GM18520 (cell line): Measurements from ENCODE around the gene MCRIP1.

Experiments used
- ATAC-seq: cut with Tn5 transposase; IDR thresholded peaks from one replicate; pipeline ENCODE4 v1.9.1; 2021; ENCODE audit not compliant: unreplicated experiment

MCRIP1 gene

GRCh38 chr17:81805707-81806460 is 27.2 kb downstream of the MCRIP1 start:
- ATAC-seq, result no peak

GRCh38 chr17:81804559-81805399 is 28.3 kb downstream of the MCRIP1 start:
- no peak for ATAC-seq

DNA sequence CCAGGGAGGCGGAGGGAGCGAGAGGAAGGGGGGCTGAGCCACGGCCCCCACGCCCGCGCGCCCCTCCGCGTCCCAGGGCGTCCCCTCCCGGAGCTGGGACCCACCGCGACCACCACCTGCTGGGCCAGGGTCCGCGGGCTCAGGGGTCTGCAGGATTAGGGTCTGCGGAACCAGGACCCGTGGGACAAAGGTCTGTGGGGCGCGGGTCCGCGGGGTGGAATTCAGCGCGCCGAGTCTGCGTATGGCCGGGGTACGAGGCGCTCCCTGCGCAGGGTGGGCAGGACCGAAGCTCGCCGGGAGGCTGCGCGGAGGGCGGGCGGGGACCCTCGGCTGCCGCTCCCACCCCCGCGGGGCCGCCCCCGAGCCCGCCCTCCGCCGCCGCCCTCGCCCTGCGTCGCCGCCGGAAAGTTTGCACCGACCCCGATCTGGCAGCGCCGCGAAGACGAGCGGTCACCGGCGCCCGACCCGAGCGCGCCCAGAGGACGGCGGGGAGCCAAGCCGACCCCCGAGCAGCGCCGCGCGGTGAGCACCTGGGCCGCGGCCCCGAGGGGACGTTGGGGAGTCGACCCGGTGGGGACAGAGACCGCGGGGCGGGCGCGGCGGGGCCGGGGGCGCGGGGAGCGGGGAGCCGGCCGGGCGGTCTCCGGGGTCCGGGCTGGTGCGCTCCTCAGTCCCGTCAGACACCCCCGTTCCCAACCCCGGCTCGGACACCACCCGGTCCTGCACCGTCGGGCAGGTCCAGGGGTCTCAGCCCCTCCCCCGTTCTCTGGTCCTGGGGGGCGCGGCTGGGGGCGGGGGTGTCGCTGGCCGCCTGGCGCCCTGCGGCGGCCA is 29.1 kb downstream of the MCRIP1 start, which contains the start of gene GCGR:
TSS of gene GCGR (plus strand) at position 423 of the 831 bp plus-strand sequence. CDS start 4,869 bp downstream, outside the sequence.
- ATAC-seq, result no peak

- ATAC-seq, result no peak
These were observed 30.0 kb downstream of the MCRIP1 start for GRCh38 chr17:81802856-81803643.

DNA sequence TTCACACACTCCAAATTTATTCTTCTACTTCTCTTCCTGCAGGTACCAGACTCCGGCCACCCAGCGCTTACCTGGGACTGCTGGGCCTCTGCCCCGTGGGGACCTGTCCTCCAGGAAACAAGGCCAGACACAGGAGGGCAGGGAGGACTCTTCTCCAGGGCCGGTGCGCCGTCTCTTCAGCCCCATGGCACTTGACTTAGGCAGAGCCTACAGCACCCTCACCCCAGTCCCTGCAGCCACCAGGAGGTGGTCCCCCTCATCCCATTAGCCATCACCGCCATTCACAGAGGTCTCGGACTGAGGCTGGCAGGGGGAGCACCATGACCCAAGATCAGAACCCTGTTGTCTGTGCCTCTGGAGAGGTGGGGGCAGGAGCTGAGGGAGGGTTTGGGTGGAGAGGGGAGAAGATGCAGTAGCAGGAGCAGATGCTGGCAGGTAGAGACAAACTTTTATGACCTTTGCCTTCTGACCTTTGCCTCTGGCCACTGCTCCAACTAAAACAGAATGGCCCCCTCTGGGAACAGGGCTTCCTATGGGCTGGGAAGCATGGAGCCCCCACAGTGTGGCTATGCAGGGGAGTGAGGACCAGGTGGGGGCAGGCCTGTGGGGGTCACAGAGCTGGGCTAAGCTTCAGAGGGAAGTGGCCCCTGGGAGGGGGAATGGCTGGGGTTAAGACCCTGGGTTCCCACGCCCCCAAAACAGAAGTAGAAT is 30.9 kb downstream of the MCRIP1 start:
- no peak for ATAC-seq

DNA sequence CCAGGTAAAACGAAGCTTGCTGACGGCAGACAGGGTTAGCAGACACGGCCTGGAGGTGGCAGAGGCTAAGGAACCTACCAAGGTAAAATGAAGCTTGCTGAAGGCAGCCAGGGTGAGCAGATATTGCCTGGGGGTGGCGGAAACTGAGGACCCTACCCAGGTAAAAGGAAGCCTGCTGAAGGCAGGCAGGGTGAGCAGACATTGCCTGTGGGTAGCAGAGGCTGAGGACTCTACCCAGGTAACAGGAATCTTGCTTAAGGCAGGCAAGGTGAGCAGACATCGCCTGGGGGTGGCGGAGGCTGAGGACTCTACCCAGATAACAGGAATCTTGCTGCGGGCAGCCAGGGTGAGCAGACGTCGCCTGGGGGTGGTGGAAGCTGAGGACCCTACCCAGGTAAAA is 31.8 kb downstream of the MCRIP1 start:
- no peak for ATAC-seq

GRCh38 chr17:81794509-81794908 is 38.6 kb downstream of the MCRIP1 start:
- no peak for ATAC-seq

DNA sequence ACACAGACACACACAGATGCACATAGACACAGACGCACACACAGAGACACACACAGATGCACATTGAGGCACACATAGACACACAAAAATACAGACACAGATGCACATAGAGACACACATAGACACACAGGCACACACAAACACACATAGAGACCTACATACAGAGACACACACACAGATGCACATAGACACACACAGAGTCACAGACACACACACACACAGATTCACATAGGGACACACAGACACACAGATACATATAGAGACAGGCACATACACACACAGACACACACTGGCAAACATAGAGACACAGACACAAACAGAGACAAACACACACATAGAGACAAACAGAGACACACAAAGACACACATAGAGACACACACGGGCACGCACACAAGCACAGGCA is 39.0 kb downstream of the MCRIP1 start:
- no peak for ATAC-seq

DNA sequence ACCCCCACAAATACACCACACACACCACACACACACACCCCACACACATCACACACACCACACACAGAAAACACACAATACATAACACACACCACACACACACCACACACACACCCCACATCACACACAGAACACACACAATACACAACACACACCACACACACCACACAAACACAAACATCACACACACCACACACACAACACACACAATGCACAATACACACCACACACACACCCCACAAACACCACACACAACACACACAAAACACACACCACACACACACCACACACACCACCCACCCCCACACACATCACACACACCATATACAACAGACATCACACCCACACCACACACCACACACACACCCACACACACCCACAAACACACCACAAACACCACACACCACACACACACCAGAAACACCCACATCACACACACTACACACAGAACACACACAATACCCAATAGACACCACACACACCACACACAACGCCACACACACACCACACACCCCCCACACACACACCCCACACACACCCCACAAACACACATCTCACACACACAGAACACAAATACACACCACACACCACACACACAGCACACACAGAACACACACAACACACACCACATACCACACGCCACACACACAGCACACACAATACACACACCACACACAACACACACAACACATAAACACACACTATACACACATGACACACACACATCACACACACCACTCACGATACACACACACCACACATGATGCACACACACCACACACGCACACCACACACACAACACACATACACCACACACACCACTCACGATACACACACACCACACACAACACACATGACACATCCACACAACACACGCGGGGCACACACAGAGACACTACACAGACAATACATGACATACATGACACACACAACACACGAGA is 40.1 kb downstream of the MCRIP1 start:
- no peak for ATAC-seq
